ENCODE data around the gene C2orf92. TPM values are rescaled to one million over a fixed set of nuclear protein-coding genes. Genes with fewer than 3 reads are reported as not detected.
A peak's percentile ranks its signal among the peaks of the same experiment; 100 is the strongest.

The C2orf92 gene
- total RNA-seq, 1 experiment from 2014 or later = 5.9 TPM

DNA sequence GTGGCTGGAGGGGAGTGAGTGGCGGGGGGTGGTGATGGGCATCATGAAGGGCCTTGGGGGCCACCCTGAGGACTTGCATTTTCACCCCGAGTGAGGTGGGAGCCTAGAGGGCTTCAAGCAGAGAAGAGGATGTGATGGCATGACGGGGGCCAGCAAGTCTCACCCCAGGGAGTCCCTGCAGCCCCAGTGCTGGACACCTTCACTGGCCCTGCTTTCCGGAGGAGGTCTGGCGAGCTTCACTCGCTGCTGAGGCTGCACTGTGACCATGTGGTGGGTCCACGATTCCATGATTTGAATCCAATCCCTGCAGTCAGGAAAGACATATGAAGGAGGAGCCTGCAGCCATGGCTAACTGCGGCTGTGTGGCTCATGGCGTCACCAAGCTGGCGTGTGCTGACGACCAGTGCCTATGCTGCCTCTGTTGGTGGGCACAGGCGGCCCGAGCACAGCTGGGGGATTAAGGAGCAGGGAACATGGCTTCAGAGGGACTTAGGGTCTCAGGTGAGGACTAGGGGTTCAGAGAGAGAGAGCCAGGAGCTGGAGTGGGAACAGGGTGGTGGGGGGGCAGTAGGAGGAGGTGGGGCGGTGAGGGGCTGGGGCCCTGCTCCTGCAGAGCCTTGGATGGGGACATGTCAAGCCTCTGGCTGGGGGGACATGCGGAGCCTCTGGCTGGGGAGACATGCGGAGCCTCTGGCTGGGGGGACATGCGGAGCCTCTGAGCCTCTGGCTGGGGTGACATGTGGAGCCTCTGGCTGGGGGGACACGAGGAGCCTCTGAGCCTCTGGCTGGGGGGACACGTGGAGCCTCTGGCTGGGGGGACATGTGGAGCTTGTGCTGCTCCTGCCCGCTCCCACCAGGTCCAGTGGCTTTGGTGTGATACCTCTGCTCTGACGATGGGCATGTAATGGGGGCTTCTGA lies 47.4 kb downstream of the C2orf92 start:
- Histone ChIP-seq H3K9ac (ENCODE audit: low read length) (no peak overlapping the region), H2AFZ (ENCODE audit: low read length) (no peak overlapping the region), H3K4me1 (ENCODE audit: low read length) (peaks cover 3% of the 10 kb centered on the region; the same call in 1 of the 2 replicates), H3K79me2 (ENCODE audit: low read length) (no peaks in the 10 kb centered on the region), H3K4me3 (ENCODE audit: low read length) (no peak overlapping the region), H3K9me2 (replicated peaks; ENCODE audit: insufficient read depth, low read length) (no peaks in the 10 kb centered on the region), H3K27ac (ENCODE audit: low read length) (no peak overlapping the region), H3K9me3 (ENCODE audit: low read length) (no peaks in the 10 kb centered on the region), H4K20me1 (ENCODE audit: insufficient read depth, low read depth, low read length) (no peaks in the 10 kb centered on the region), H3K27me3 (ENCODE audit: low read length) (no peaks in the 10 kb centered on the region), H3K36me3 (ENCODE audit: insufficient read depth, low read length) (no peaks in the 10 kb centered on the region), H3K4me2 (ENCODE audit: low read depth, low read length, poor library complexity, severe bottlenecking) (no peak overlapping the region)
- DNase-seq = no peak

DNA sequence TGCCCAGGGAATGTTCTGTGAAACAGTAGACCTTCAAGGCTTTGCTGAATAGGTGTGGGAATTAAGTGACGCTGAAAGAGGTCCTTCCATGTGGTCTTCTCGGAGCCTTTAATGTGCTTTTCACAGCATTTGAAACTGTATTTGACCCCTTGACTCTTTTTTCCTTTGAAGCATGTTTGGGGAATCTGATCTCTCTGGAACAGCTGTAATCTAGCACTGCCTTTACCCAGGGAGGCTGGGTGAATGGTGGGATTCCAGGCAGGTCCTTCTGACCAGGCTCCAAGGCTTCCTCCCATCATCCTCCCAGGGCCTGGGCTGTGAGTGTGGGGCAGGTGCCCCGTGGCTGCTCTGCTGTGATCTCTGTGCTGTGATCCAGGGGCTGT lies 48.1 kb downstream of the C2orf92 start:
- no peak for DNase-seq
- H3K9ac ChIP-seq (ENCODE audit: low read length) = no peak overlapping the region
- no peak overlapping the region for H3K4me2 ChIP-seq (ENCODE audit: low read depth, low read length, poor library complexity, severe bottlenecking)

DNA sequence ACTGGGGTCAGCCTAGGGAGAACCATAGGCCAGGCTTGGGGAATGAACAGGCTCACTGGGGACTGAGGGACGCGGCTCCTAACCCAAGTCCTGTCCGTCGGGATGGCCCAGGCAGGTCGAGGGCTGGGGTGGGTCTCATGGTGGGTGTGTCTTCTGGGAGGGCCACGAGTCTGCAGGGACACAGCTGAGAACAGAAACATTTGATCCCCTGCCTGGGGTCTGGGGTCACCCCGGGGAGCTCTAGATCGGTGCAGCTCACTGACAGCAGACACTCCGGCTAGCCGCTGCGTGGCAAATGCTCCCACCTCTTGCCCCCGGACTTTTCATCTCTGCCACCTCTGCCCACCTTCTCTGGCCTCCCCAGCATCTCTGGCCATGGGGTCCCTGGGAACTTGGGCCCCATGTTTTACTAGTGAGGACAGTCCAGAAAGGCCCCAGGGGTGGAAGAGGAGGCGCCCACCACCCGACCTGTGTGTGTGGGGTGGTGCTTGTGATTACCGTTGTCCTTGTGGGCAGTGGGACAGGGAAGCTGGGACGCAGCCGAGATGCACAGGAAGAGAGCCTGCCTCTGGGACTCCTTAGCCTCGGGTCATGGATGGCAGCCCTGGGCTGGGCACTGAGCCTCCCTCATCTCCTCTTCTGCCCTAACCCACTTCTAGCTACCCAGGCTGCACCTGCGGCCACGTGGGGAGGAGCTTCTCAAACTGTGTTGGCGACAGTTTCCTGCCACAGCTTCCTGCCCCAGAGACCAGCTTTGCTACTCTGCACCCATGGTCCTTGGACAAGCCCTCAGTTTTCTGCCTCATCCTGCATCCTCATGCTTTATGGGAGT lies 48.8 kb downstream of the C2orf92 start:
- H3K27ac ChIP-seq (ENCODE audit: low read length) = no peak overlapping the region
- no peak overlapping the region for H3K4me2 ChIP-seq (ENCODE audit: low read depth, low read length, poor library complexity, severe bottlenecking)
- no peak overlapping the region for H3K9ac ChIP-seq (ENCODE audit: low read length)
- no peaks in the 10 kb centered on the region for H3K9me2 ChIP-seq (replicated peaks; ENCODE audit: insufficient read depth, low read length)
- no peaks in the 10 kb centered on the region for H4K20me1 ChIP-seq (ENCODE audit: insufficient read depth, low read depth, low read length)
- no peaks in the 10 kb centered on the region for H3K79me2 ChIP-seq (ENCODE audit: low read length)
- H2AFZ ChIP-seq (ENCODE audit: low read length) = peak overlapping the region; percentile 81; the same call in 1 of the 2 replicates
- H3K4me3 ChIP-seq (ENCODE audit: low read length) = no peak overlapping the region
- H3K9me3 ChIP-seq (ENCODE audit: low read length) = no peaks in the 10 kb centered on the region
- no peaks in the 10 kb centered on the region for H3K27me3 ChIP-seq (ENCODE audit: low read length)
- no peaks in the 10 kb centered on the region for H3K36me3 ChIP-seq (ENCODE audit: insufficient read depth, low read length)
- DNase-seq = peak; percentile 48
- peaks cover 3% of the 10 kb centered on the region; the same call in 1 of the 2 replicates for H3K4me1 ChIP-seq (ENCODE audit: low read length)

More for the DNA sequence above, 48.1 kb downstream of the C2orf92 start:
- no peaks in the 10 kb centered on the region for H3K9me2 ChIP-seq (replicated peaks; ENCODE audit: insufficient read depth, low read length)
- H3K36me3 ChIP-seq (ENCODE audit: insufficient read depth, low read length) = no peaks in the 10 kb centered on the region
- H2AFZ ChIP-seq (ENCODE audit: low read length) = no peak overlapping the region
- no peak overlapping the region for H3K4me3 ChIP-seq (ENCODE audit: low read length)
- no peaks in the 10 kb centered on the region for H3K27me3 ChIP-seq (ENCODE audit: low read length)
- no peaks in the 10 kb centered on the region for H4K20me1 ChIP-seq (ENCODE audit: insufficient read depth, low read depth, low read length)
- H3K4me1 ChIP-seq (ENCODE audit: low read length) = peaks cover 3% of the 10 kb centered on the region; the same call in 1 of the 2 replicates
- H3K79me2 ChIP-seq (ENCODE audit: low read length) = no peaks in the 10 kb centered on the region
- no peaks in the 10 kb centered on the region for H3K9me3 ChIP-seq (ENCODE audit: low read length)
- no peak overlapping the region for H3K27ac ChIP-seq (ENCODE audit: low read length)

DNA sequence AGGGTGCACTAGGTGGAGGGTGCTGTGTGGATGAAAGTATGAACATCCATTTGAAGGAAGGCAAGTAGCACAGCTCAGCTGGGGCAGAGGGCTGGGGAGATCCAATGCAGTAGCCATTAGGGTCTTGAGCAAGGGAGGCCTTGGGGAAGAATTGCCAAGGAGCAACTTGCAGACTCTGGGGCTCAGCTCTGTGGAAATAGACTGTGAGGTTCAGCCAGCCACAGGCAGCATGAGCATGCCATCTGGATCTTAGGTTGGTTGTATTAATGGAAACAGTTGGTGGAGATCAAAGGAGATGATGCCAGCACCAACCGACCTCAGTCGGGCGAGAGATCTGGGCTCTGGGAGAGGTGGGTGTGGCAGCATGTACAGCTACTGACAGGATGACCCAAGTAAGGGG lies 49.4 kb downstream of the C2orf92 start:
- no peaks in the 10 kb centered on the region for H3K9me3 ChIP-seq (ENCODE audit: low read length)
- peaks cover 3% of the 10 kb centered on the region; the same call in 1 of the 2 replicates for H3K4me1 ChIP-seq (ENCODE audit: low read length)
- H3K79me2 ChIP-seq (ENCODE audit: low read length) = no peaks in the 10 kb centered on the region
- H3K9me2 ChIP-seq (replicated peaks; ENCODE audit: insufficient read depth, low read length) = no peaks in the 10 kb centered on the region
- no peak overlapping the region for H3K27ac ChIP-seq (ENCODE audit: low read length)
- H3K9ac ChIP-seq (ENCODE audit: low read length) = no peak overlapping the region
- H3K36me3 ChIP-seq (ENCODE audit: insufficient read depth, low read length) = no peaks in the 10 kb centered on the region
- H3K4me2 ChIP-seq (ENCODE audit: low read depth, low read length, poor library complexity, severe bottlenecking) = no peak overlapping the region
- no peaks in the 10 kb centered on the region for H3K27me3 ChIP-seq (ENCODE audit: low read length)
- H3K4me3 ChIP-seq (ENCODE audit: low read length) = no peak overlapping the region
- DNase-seq = no peak
- no peaks in the 10 kb centered on the region for H4K20me1 ChIP-seq (ENCODE audit: insufficient read depth, low read depth, low read length)
- H2AFZ ChIP-seq (ENCODE audit: low read length) = peak overlapping the region; percentile 81; the same call in 1 of the 2 replicates

DNA sequence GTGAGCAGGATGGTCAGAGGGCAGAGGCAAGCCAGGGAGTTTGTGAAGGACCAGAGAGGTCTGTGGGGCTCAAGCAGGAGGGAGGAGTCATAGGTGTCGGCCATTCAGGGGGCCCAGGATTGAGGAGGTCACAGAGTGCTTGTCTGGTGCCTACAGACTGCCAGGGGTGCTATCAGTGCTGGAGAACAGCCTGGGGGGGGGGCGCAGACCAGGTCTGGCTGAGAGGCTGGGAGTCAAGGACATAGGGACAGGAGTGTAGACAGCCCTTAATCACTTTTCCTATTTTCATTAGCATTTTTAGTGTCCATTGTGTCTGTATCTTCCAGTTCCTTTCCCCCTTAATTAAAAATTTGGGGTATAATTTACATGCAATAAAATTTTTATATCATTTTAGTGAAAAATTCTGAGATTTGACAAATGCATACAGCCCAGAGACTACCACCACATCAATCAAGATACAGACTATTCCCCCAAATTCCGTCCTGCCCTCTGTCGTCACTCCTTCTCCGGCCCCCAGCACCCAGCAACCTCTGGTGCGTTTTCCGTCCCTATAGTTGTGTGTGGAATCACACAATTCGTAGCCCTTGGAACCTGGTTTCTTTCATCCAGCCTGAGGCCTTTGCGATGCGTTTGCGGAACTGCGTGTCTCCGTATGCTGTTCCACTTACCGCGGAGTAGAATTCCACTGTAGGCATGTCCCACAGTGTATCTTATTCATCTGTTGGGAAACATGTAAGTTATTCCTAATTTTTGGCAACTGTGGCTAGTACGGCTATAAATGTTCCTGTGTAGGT lies 50.0 kb downstream of the C2orf92 start:
- no peak for DNase-seq
- Histone ChIP-seq H2AFZ (ENCODE audit: low read length) (no peak overlapping the region), H3K9me2 (replicated peaks; ENCODE audit: insufficient read depth, low read length) (no peaks in the 10 kb centered on the region), H3K36me3 (ENCODE audit: insufficient read depth, low read length) (no peaks in the 10 kb centered on the region), H3K27ac (ENCODE audit: low read length) (no peak overlapping the region), H3K4me3 (ENCODE audit: low read length) (no peak overlapping the region), H3K4me2 (ENCODE audit: low read depth, low read length, poor library complexity, severe bottlenecking) (no peak overlapping the region), H3K79me2 (ENCODE audit: low read length) (no peaks in the 10 kb centered on the region), H3K9ac (ENCODE audit: low read length) (no peak overlapping the region), H3K4me1 (ENCODE audit: low read length) (peaks cover 3% of the 10 kb centered on the region; the same call in 1 of the 2 replicates), H4K20me1 (ENCODE audit: insufficient read depth, low read depth, low read length) (no peaks in the 10 kb centered on the region), H3K9me3 (ENCODE audit: low read length) (no peaks in the 10 kb centered on the region), H3K27me3 (ENCODE audit: low read length) (no peaks in the 10 kb centered on the region)

DNA sequence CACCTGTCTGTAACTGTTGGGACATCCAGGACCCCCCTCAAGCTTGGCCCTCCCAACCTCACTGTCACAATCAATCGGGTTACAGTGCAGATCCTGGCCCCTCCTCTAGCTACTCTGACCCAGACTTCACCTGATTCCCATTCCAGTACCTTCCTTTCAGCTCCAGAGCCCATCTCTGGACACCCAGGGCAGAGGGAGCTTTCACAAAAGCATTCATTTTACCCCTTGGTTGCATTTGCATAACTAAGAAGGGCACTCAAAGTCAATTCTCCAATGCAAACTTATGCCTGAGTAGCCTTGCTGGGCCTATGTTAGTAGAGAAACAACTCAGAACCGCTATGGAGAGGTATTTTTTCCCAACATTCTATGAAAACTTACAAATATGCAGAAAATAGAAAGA lies 51.2 kb downstream of the C2orf92 start:
- no peak overlapping the region for H2AFZ ChIP-seq (ENCODE audit: low read length)
- H3K4me2 ChIP-seq (ENCODE audit: low read depth, low read length, poor library complexity, severe bottlenecking) = no peak overlapping the region
- H3K27me3 ChIP-seq (ENCODE audit: low read length) = no peaks in the 10 kb centered on the region
- H3K79me2 ChIP-seq (ENCODE audit: low read length) = no peaks in the 10 kb centered on the region
- peaks cover 3% of the 10 kb centered on the region; the same call in 1 of the 2 replicates for H3K4me1 ChIP-seq (ENCODE audit: low read length)
- H4K20me1 ChIP-seq (ENCODE audit: insufficient read depth, low read depth, low read length) = no peaks in the 10 kb centered on the region
- no peak overlapping the region for H3K9ac ChIP-seq (ENCODE audit: low read length)
- H3K27ac ChIP-seq (ENCODE audit: low read length) = no peak overlapping the region
- no peaks in the 10 kb centered on the region for H3K9me3 ChIP-seq (ENCODE audit: low read length)
- DNase-seq = no peak
- no peak overlapping the region for H3K4me3 ChIP-seq (ENCODE audit: low read length)
- no peaks in the 10 kb centered on the region for H3K9me2 ChIP-seq (replicated peaks; ENCODE audit: insufficient read depth, low read length)
- no peaks in the 10 kb centered on the region for H3K36me3 ChIP-seq (ENCODE audit: insufficient read depth, low read length)

DNA sequence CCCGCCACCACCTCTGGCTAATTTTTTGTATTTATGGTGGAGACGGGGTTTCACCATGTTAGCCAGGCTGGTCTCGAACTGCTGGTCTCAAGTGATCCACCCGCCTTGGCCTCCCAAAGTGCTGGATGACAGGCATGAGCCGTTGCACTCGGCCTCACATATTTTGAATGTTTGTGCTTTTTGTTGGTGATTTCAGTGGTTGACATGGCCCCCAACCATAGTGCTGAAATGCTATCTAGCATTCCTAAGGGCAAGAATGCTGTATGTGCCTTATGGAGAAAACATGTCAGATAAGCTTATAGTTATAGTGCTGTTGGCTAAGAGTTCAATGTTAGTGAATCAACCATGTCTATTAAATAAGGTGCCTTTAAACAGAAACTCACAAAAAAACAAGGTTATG lies 52.7 kb downstream of the C2orf92 start:
- H3K9me2 ChIP-seq (replicated peaks; ENCODE audit: insufficient read depth, low read length) = no peaks in the 10 kb centered on the region
- no peak for DNase-seq
- no peak overlapping the region for H3K9ac ChIP-seq (ENCODE audit: low read length)
- H3K27ac ChIP-seq (ENCODE audit: low read length) = no peak overlapping the region
- H3K79me2 ChIP-seq (ENCODE audit: low read length) = no peaks in the 10 kb centered on the region
- H3K4me2 ChIP-seq (ENCODE audit: low read depth, low read length, poor library complexity, severe bottlenecking) = no peak overlapping the region
- peaks cover 3% of the 10 kb centered on the region; the same call in 1 of the 2 replicates for H3K4me1 ChIP-seq (ENCODE audit: low read length)
- H3K9me3 ChIP-seq (ENCODE audit: low read length) = no peaks in the 10 kb centered on the region
- H4K20me1 ChIP-seq (ENCODE audit: insufficient read depth, low read depth, low read length) = no peaks in the 10 kb centered on the region
- no peaks in the 10 kb centered on the region for H3K36me3 ChIP-seq (ENCODE audit: insufficient read depth, low read length)
- H2AFZ ChIP-seq (ENCODE audit: low read length) = no peak overlapping the region
- no peak overlapping the region for H3K4me3 ChIP-seq (ENCODE audit: low read length)
- H3K27me3 ChIP-seq (ENCODE audit: low read length) = no peaks in the 10 kb centered on the region

All from Karpas-422 (cell line).